ENCODE measurements around the gene CAMK2B. TPM values are rescaled to one million over a fixed set of nuclear protein-coding genes. Genes with fewer than 3 reads are reported as not detected.
A peak's percentile ranks its signal among the peaks of the same experiment; 100 is the strongest.

The CAMK2B gene
- total RNA-seq, 1 donor from 2014 or later, result 0.17 TPM

DNA sequence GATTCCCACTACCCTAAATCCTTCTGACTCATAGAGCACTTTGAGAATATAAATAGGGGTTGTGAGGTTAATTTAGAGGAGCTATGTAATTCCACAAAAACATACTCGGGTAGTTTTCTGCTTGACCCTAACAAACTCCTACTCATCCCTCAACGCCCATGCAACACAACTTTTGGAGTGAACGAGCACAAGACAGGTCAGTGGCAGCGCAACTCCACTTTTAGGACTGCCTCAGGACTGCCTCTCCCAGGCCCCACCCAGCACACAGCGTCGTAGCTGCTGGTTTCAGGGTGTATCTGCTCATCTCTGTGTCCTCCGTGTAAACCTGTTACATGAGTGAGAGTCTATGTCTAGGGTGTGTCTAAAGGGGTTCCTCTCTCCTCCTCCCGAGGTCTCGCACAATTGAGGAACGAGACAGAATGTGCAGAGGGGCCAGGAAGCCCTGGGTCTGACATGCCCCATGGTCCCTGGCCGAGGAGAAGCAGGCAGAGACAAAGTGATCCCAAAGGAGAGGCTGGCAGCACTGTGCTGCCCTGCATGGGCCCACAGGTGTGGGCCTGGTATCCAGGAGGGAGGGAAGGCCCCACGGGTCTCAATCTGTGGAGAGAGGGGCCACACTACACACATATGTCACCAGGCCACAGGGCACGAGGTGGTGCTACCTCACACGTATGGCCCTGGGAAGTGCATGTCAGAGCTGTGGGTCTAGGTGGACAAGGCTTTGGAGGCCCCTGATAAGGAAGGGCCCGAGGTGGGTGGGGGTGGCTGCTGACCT lies 45.5 kb downstream of the CAMK2B start:
- intact Hi-C loops (cut with DNase I), result no loop called here
- H3K4me3 ChIP-seq, result no peak overlapping the region
- H3K4me1 ChIP-seq, result no peaks in the 10 kb centered on the region
- peak; percentile 48 for DNase-seq
- no peak for TF ChIP-seq CTCF (IDR thresholded peaks at IDR 0.05)
- H3K9me3 ChIP-seq, result no peaks in the 10 kb centered on the region
- H3K27ac ChIP-seq, result no peak overlapping the region
- no peaks in the 10 kb centered on the region for H3K27me3 ChIP-seq
- no peak for ATAC-seq
- H3K36me3 ChIP-seq, result no peaks in the 10 kb centered on the region

DNA sequence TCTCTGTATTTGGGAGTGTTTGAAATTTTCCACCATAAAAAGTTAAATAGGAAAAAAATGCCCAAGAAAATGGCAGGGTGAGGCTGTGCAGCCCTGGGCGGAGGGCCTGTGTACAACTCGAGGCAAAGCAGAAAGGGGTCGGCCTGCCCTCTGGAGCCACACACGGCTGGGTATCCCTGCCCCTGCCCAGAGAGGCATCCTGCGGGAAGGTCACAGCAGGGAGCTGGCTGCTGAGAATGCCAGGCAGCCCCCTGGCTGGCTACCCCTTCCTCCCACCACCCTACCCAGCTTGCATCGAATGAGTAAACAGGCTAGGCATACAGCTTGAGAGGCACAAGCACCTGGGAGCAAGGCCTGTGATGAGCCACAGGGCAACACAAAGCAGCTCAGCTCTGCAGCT lies 46.1 kb downstream of the CAMK2B start:
- H3K4me1 ChIP-seq, result no peaks in the 10 kb centered on the region
- no peaks in the 10 kb centered on the region for H3K27me3 ChIP-seq
- H3K4me3 ChIP-seq, result no peak overlapping the region
- intact Hi-C loops (cut with DNase I), result no loop called here
- H3K27ac ChIP-seq, result no peak overlapping the region
- no peaks in the 10 kb centered on the region for H3K36me3 ChIP-seq
- peak; percentile 40 for DNase-seq
- TF ChIP-seq CTCF (IDR thresholded peaks at IDR 0.05), result no peak
- H3K9me3 ChIP-seq, result no peaks in the 10 kb centered on the region
- ATAC-seq, result no peak

DNA sequence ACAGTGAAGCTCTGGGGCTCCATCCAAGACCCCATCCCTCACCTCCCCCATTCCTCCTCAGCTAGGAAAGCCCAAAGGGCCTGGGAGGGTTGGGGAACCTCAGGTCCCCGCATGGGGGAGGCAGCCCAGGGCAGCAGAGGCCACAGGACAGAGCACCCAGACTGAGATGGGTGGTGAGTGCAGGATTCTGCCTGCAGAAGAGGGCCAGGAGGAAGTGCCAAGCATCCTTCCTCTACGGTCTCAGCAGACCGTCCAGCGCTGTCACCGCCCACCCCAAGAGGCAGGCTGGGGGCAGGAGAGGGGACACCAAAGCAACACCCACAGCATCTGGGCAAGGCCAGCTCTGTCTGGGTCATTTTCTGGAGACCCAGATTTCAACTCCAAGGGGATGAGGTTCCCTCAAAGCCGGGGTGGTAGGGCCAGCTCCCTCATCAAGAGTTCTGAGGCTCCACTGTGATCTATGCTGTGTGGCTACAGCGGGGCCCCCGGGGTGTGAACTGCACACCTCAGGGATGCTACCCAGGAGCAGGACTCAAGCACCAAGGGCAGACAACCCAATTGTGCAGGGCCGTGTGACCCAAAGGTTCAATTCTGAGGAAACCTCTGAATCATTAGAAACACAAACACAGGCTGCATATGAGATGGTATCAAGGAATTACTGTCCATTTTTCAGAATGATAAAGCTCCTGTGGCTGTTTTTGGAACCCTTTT lies 46.8 kb downstream of the CAMK2B start:
- no peaks in the 10 kb centered on the region for H3K36me3 ChIP-seq
- intact Hi-C loops (cut with DNase I), result no loop called here
- ATAC-seq, result no peak
- H3K27ac ChIP-seq, result no peak overlapping the region
- no peaks in the 10 kb centered on the region for H3K9me3 ChIP-seq
- no peak overlapping the region for H3K4me3 ChIP-seq
- no peaks in the 10 kb centered on the region for H3K27me3 ChIP-seq
- no peaks in the 10 kb centered on the region for H3K4me1 ChIP-seq
- no peak for TF ChIP-seq CTCF (IDR thresholded peaks at IDR 0.05)
- DNase-seq, result peak; percentile 58

GRCh38 chr7:44277851-44278250 lies 47.5 kb downstream of the CAMK2B start:
- intact Hi-C loops (cut with DNase I), result no loop called here
- H3K36me3 ChIP-seq, result no peaks in the 10 kb centered on the region
- H3K9me3 ChIP-seq, result no peaks in the 10 kb centered on the region
- TF ChIP-seq CTCF (IDR thresholded peaks at IDR 0.05), result no peak
- H3K4me1 ChIP-seq, result no peaks in the 10 kb centered on the region
- H3K27me3 ChIP-seq, result no peaks in the 10 kb centered on the region
- no peak overlapping the region for H3K4me3 ChIP-seq
- no peak overlapping the region for H3K27ac ChIP-seq
- ATAC-seq (no peak), DNase-seq (peak; percentile 34)

GRCh38 chr7:44277391-44277790 lies 48.0 kb downstream of the CAMK2B start:
- ATAC-seq (no peak), DNase-seq (peak; percentile 61)

More at GRCh38 chr7:44277391-44277790, 48.0 kb downstream of the CAMK2B start:
- Histone ChIP-seq H3K4me1 (no peaks in the 10 kb centered on the region), H3K36me3 (no peaks in the 10 kb centered on the region), H3K4me3 (no peak overlapping the region), H3K9me3 (no peaks in the 10 kb centered on the region), H3K27ac (no peak overlapping the region), H3K27me3 (no peaks in the 10 kb centered on the region)
- no peak for TF ChIP-seq CTCF (IDR thresholded peaks at IDR 0.05)
- intact Hi-C loops (cut with DNase I), result no loop called here
